Trophoblast cell (in vitro differentiated cells and primary cell): ENCODE measurements around the gene RAD51B. TPM values are rescaled to one million over a fixed set of nuclear protein-coding genes. Genes with fewer than 3 reads are reported as not detected.
A peak's percentile ranks its signal among the peaks of the same experiment; 100 is the strongest.

Experiments used
- DNase-seq, 2 donors: peaks; one replicate each; pipeline ENCODE4 v3.0.0-alpha.2; 2016
- H2AFZ ChIP-seq: 2 replicates; pipeline ENCODE4 v1.6.1; 2013; ENCODE audit warnings: low read length, moderate library complexity, mild to moderate bottlenecking; ENCODE audit not compliant: insufficient read depth, poor library complexity
- H2AK5ac ChIP-seq: 2 replicates; pipeline ENCODE4 v1.6.1; 2013; ENCODE audit warnings: mild to moderate bottlenecking, low read length
- H2BK120ac ChIP-seq: 2 replicates; pipeline ENCODE4 v1.6.1; 2013; ENCODE audit warnings: low read length, mild to moderate bottlenecking, moderate library complexity; ENCODE audit not compliant: insufficient read depth, poor library complexity
- H2BK12ac ChIP-seq: 2 replicates; pipeline ENCODE4 v1.6.1; 2013; ENCODE audit warnings: mild to moderate bottlenecking, low read length, moderate library complexity
- H2BK5ac ChIP-seq: 2 replicates; pipeline ENCODE4 v1.6.1; 2013; ENCODE audit warnings: low read length, low read depth, moderate library complexity, mild to moderate bottlenecking; ENCODE audit not compliant: poor library complexity
- H3K14ac ChIP-seq: 2 replicates; pipeline ENCODE4 v1.6.1; 2013; ENCODE audit warnings: mild to moderate bottlenecking, low read length
- H3K18ac ChIP-seq: 2 replicates; pipeline ENCODE4 v1.6.1; 2013; ENCODE audit warnings: mild to moderate bottlenecking, low read length
- H3K23ac ChIP-seq: 2 replicates; pipeline ENCODE4 v1.6.1; 2013; ENCODE audit warnings: low read length
- H3K27ac ChIP-seq: 2 replicates; pipeline ENCODE4 v1.5.1; 2013; ENCODE audit warnings: low read depth, mild to moderate bottlenecking, inconsistent platforms, low read length, moderate library complexity
- H3K27me3 ChIP-seq: 2 replicates; pipeline ENCODE4 v1.6.1; 2013; ENCODE audit warnings: inconsistent platforms, mild to moderate bottlenecking, low read length, moderate library complexity; ENCODE audit not compliant: insufficient read depth
- H3K36me3 ChIP-seq, 2 experiments: 1 replicate in 1 of 2; 2 replicates in 1 of 2; pipeline ENCODE4 v1.6.1; 2013; ENCODE audit warnings: low read length in 2 of 2, mild to moderate bottlenecking in 2 of 2, moderate library complexity in 1 of 2; ENCODE audit not compliant: insufficient read depth in 2 of 2, control insufficient read depth in 1 of 2
- H3K4ac ChIP-seq: 2 replicates; pipeline ENCODE4 v1.6.1; 2013; ENCODE audit warnings: low read depth, mild to moderate bottlenecking, low read length, moderate library complexity
- H3K4me1 ChIP-seq, 2 experiments: 1 replicate in 1 of 2; 2 replicates in 1 of 2; pipeline ENCODE4 v1.6.1; 2013; ENCODE audit warnings: low read length in 2 of 2, mild to moderate bottlenecking in 2 of 2, moderate library complexity in 1 of 2; ENCODE audit not compliant: insufficient read depth in 2 of 2, control insufficient read depth in 1 of 2
- H3K4me2 ChIP-seq: 2 replicates; pipeline ENCODE4 v1.6.1; 2013; ENCODE audit warnings: inconsistent platforms, mild to moderate bottlenecking, low read length, moderate library complexity
- H3K4me3 ChIP-seq: 2 replicates; pipeline ENCODE4 v1.5.1; 2013; ENCODE audit warnings: mild to moderate bottlenecking, low read depth, low read length, inconsistent platforms
- H3K79me1 ChIP-seq: one replicate; pipeline ENCODE4 v1.6.1; 2013; ENCODE audit warnings: low read length
- H3K79me2 ChIP-seq: 2 replicates; pipeline ENCODE4 v1.6.1; 2013; ENCODE audit warnings: low read length, mild to moderate bottlenecking; ENCODE audit not compliant: control insufficient read depth, insufficient read depth, poor library complexity
- H3K9ac ChIP-seq: 2 replicates; pipeline ENCODE4 v1.6.1; 2013; ENCODE audit warnings: mild to moderate bottlenecking, low read length
- H3K9me3 ChIP-seq: 2 replicates; pipeline ENCODE4 v1.6.1; 2013; ENCODE audit warnings: low read depth, mild to moderate bottlenecking, control low read depth, inconsistent platforms, low read length; ENCODE audit not compliant: insufficient read depth
- H4K12ac ChIP-seq: 2 replicates; pipeline ENCODE4 v1.6.1; 2013; ENCODE audit warnings: low read depth, mild to moderate bottlenecking, low read length, moderate library complexity
- H4K8ac ChIP-seq: 2 replicates; pipeline ENCODE4 v1.6.1; 2013; ENCODE audit warnings: low read depth, mild to moderate bottlenecking, low read length, moderate library complexity
- H4K91ac ChIP-seq: one replicate; pipeline ENCODE4 v1.6.1; 2013; ENCODE audit warnings: low read depth, mild to moderate bottlenecking, low read length, moderate library complexity
- WGBS: extraction: QIAGEN DNeasy Blood & Tissue Kit; methylation state at CpG from one replicate; pipeline ENCODE4 v1.1.7; 2013; ENCODE audit warnings: missing lambda C conversion rate; ENCODE audit not compliant: insufficient read length, insufficient coverage; ENCODE audit errors: extremely low coverage; 5-methylcytosine and 5-hydroxymethylcytosine counted together
- polyA plus RNA-seq: library from polyadenylated mRNA; stranded (reverse); fragments of 200-250 nt; gene quantifications from 2 replicates; pipeline ENCODE4 v1.2.3, GENCODE V29; 2013

The RAD51B gene
- polyA plus RNA-seq = 5.7 and 6.1 TPM in 2 replicates

- peak; percentile 90 to 96 for DNase-seq
- Histone ChIP-seq H2AK5ac (peak within 1 kb of the TSS; percentile 37), H3K23ac (no peak within 1 kb of the TSS), H3K4me3 (peak within 1 kb of the TSS; percentile 90), H3K9me3 (no peaks in the 10 kb centered on the region), H3K4me1 (peaks cover 3 to 6% of the 10 kb centered on the region in 2 experiments), H3K27ac (no peak within 1 kb of the TSS), H3K14ac (peak within 1 kb of the TSS; percentile 59), H4K91ac (peak within 1 kb of the TSS; percentile 82), H3K36me3 (no peaks in the 10 kb centered on the region), H3K4ac (peak within 1 kb of the TSS; percentile 47), H2BK12ac (peak within 1 kb of the TSS; percentile 71), H4K12ac (peak within 1 kb of the TSS; percentile 83), H3K27me3 (no peaks in the 10 kb centered on the region), H3K18ac (peak within 1 kb of the TSS; percentile 89), H3K79me1 (peaks cover 7% of the 10 kb centered on the region), H2AFZ (peak within 1 kb of the TSS; percentile 100), H3K79me2 (peaks cover 7% of the 10 kb centered on the region), H3K9ac (peak within 1 kb of the TSS; percentile 88), H2BK120ac (peak within 1 kb of the TSS; percentile 58), H3K4me2 (peak within 1 kb of the TSS; percentile 86), H2BK5ac (peak within 1 kb of the TSS; percentile 19), H4K8ac (peak within 1 kb of the TSS; percentile 99)
- whole genome bisulfite sequencing = no CpG with 5 or more reads among the region's 30 CpGs
Observed at GRCh38 chr14:67819563-67820421, at the start of gene RAD51B. RAD51B (plus strand) TSS chr14:67819779.

- H3K9ac ChIP-seq = no peak overlapping the region
- H3K18ac ChIP-seq = no peak overlapping the region
- no peak overlapping the region for H3K27ac ChIP-seq
- no peak overlapping the region for H2AFZ ChIP-seq
- no peaks in the 10 kb centered on the region for H3K79me2 ChIP-seq
- H3K4ac ChIP-seq = no peak overlapping the region
- no CpG with 5 or more reads among the region's 5 CpGs for WGBS
- H4K91ac ChIP-seq = no peak overlapping the region
- H2BK5ac ChIP-seq = no peak overlapping the region
- no peak overlapping the region for H3K23ac ChIP-seq
- H3K4me3 ChIP-seq = no peak overlapping the region
- no peaks in the 10 kb centered on the region for H3K27me3 ChIP-seq
- DNase-seq = no peak
- no peak overlapping the region for H2AK5ac ChIP-seq
- H2BK12ac ChIP-seq = no peak overlapping the region
- H3K4me1 ChIP-seq = no peaks in the 10 kb centered on the region
- H2BK120ac ChIP-seq = no peak overlapping the region
- H4K12ac ChIP-seq = no peak overlapping the region
- no peak overlapping the region for H4K8ac ChIP-seq
- H3K9me3 ChIP-seq = no peaks in the 10 kb centered on the region
- H3K36me3 ChIP-seq = peaks cover 28 to 60% of the 10 kb centered on the region in 2 experiments
- no peak overlapping the region for H3K4me2 ChIP-seq
- H3K14ac ChIP-seq = no peak overlapping the region
- H3K79me1 ChIP-seq = no peaks in the 10 kb centered on the region
Observed at GRCh38 chr14:67773844-67774377, 45.7 kb upstream of the RAD51B start.

GRCh38 chr14:67776653-67777322 lies 42.8 kb upstream of the RAD51B start:
- Histone ChIP-seq H3K27ac (no peak overlapping the region), H2BK120ac (no peak overlapping the region), H3K4me3 (no peak overlapping the region), H2AK5ac (no peak overlapping the region), H3K23ac (no peak overlapping the region), H3K79me2 (no peaks in the 10 kb centered on the region), H3K79me1 (no peaks in the 10 kb centered on the region), H3K9ac (no peak overlapping the region), H3K36me3 (peaks cover 32 to 59% of the 10 kb centered on the region in 2 experiments), H3K14ac (no peak overlapping the region), H2AFZ (no peak overlapping the region), H3K18ac (no peak overlapping the region), H3K4ac (no peak overlapping the region), H3K27me3 (no peaks in the 10 kb centered on the region), H3K4me2 (no peak overlapping the region), H2BK5ac (no peak overlapping the region), H3K4me1 (no peaks in the 10 kb centered on the region), H4K12ac (no peak overlapping the region), H4K8ac (no peak overlapping the region), H4K91ac (no peak overlapping the region), H3K9me3 (no peaks in the 10 kb centered on the region), H2BK12ac (no peak overlapping the region)
- DNase-seq = no peak
- WGBS = no CpG with 5 or more reads among the region's 4 CpGs

GRCh38 chr14:67778792-67779191 lies 40.8 kb upstream of the RAD51B start:
- no peak overlapping the region for H2BK120ac ChIP-seq
- H3K18ac ChIP-seq = no peak overlapping the region
- H3K4ac ChIP-seq = no peak overlapping the region
- H2AK5ac ChIP-seq = no peak overlapping the region
- no peaks in the 10 kb centered on the region for H3K9me3 ChIP-seq
- H4K12ac ChIP-seq = no peak overlapping the region
- H2AFZ ChIP-seq = no peak overlapping the region
- no peak overlapping the region for H4K8ac ChIP-seq
- no peak overlapping the region for H3K4me3 ChIP-seq
- no peak overlapping the region for H3K23ac ChIP-seq
- no peak overlapping the region for H4K91ac ChIP-seq
- no peak overlapping the region for H3K27ac ChIP-seq
- H3K4me2 ChIP-seq = no peak overlapping the region
- no peaks in the 10 kb centered on the region for H3K79me2 ChIP-seq
- H3K79me1 ChIP-seq = no peaks in the 10 kb centered on the region
- DNase-seq = no peak
- no peaks in the 10 kb centered on the region for H3K4me1 ChIP-seq
- H3K27me3 ChIP-seq = no peaks in the 10 kb centered on the region
- H3K36me3 ChIP-seq = peaks cover 33 to 59% of the 10 kb centered on the region in 2 experiments
- no peak overlapping the region for H3K14ac ChIP-seq
- H2BK5ac ChIP-seq = no peak overlapping the region
- H3K9ac ChIP-seq = no peak overlapping the region
- no CpG with 5 or more reads among the region's 1 CpG for WGBS
- H2BK12ac ChIP-seq = no peak overlapping the region
